Trophoblast cell (in vitro differentiated cells and primary cell): ENCODE results near the gene LRRC17.

ENCODE experiments used
- DNase-seq, 2 donors: peaks; one replicate each; pipeline ENCODE4 v3.0.0-alpha.2; 2016
- H2AFZ ChIP-seq: 2 replicates; pipeline ENCODE4 v1.6.1; 2013; ENCODE audit warnings: low read length, moderate library complexity, mild to moderate bottlenecking; ENCODE audit not compliant: insufficient read depth, poor library complexity
- H2AK5ac ChIP-seq: 2 replicates; pipeline ENCODE4 v1.6.1; 2013; ENCODE audit warnings: mild to moderate bottlenecking, low read length
- H2BK120ac ChIP-seq: 2 replicates; pipeline ENCODE4 v1.6.1; 2013; ENCODE audit warnings: low read length, mild to moderate bottlenecking, moderate library complexity; ENCODE audit not compliant: insufficient read depth, poor library complexity
- H2BK12ac ChIP-seq: 2 replicates; pipeline ENCODE4 v1.6.1; 2013; ENCODE audit warnings: mild to moderate bottlenecking, low read length, moderate library complexity
- H2BK5ac ChIP-seq: 2 replicates; pipeline ENCODE4 v1.6.1; 2013; ENCODE audit warnings: low read length, low read depth, moderate library complexity, mild to moderate bottlenecking; ENCODE audit not compliant: poor library complexity
- H3K14ac ChIP-seq: 2 replicates; pipeline ENCODE4 v1.6.1; 2013; ENCODE audit warnings: mild to moderate bottlenecking, low read length
- H3K18ac ChIP-seq: 2 replicates; pipeline ENCODE4 v1.6.1; 2013; ENCODE audit warnings: mild to moderate bottlenecking, low read length
- H3K23ac ChIP-seq: 2 replicates; pipeline ENCODE4 v1.6.1; 2013; ENCODE audit warnings: low read length
- H3K27ac ChIP-seq: 2 replicates; pipeline ENCODE4 v1.5.1; 2013; ENCODE audit warnings: low read depth, mild to moderate bottlenecking, inconsistent platforms, low read length, moderate library complexity
- H3K27me3 ChIP-seq: 2 replicates; pipeline ENCODE4 v1.6.1; 2013; ENCODE audit warnings: inconsistent platforms, mild to moderate bottlenecking, low read length, moderate library complexity; ENCODE audit not compliant: insufficient read depth
- H3K36me3 ChIP-seq, 2 experiments: 1 replicate in 1 of 2; 2 replicates in 1 of 2; pipeline ENCODE4 v1.6.1; 2013; ENCODE audit warnings: low read length in 2 of 2, mild to moderate bottlenecking in 2 of 2, moderate library complexity in 1 of 2; ENCODE audit not compliant: insufficient read depth in 2 of 2, control insufficient read depth in 1 of 2
- H3K4ac ChIP-seq: 2 replicates; pipeline ENCODE4 v1.6.1; 2013; ENCODE audit warnings: low read depth, mild to moderate bottlenecking, low read length, moderate library complexity
- H3K4me1 ChIP-seq, 2 experiments: 1 replicate in 1 of 2; 2 replicates in 1 of 2; pipeline ENCODE4 v1.6.1; 2013; ENCODE audit warnings: low read length in 2 of 2, mild to moderate bottlenecking in 2 of 2, moderate library complexity in 1 of 2; ENCODE audit not compliant: insufficient read depth in 2 of 2, control insufficient read depth in 1 of 2
- H3K4me2 ChIP-seq: 2 replicates; pipeline ENCODE4 v1.6.1; 2013; ENCODE audit warnings: inconsistent platforms, mild to moderate bottlenecking, low read length, moderate library complexity
- H3K4me3 ChIP-seq: 2 replicates; pipeline ENCODE4 v1.5.1; 2013; ENCODE audit warnings: mild to moderate bottlenecking, low read depth, low read length, inconsistent platforms
- H3K79me1 ChIP-seq: one replicate; pipeline ENCODE4 v1.6.1; 2013; ENCODE audit warnings: low read length
- H3K79me2 ChIP-seq: 2 replicates; pipeline ENCODE4 v1.6.1; 2013; ENCODE audit warnings: low read length, mild to moderate bottlenecking; ENCODE audit not compliant: control insufficient read depth, insufficient read depth, poor library complexity
- H3K9ac ChIP-seq: 2 replicates; pipeline ENCODE4 v1.6.1; 2013; ENCODE audit warnings: mild to moderate bottlenecking, low read length
- H3K9me3 ChIP-seq: 2 replicates; pipeline ENCODE4 v1.6.1; 2013; ENCODE audit warnings: low read depth, mild to moderate bottlenecking, control low read depth, inconsistent platforms, low read length; ENCODE audit not compliant: insufficient read depth
- H4K12ac ChIP-seq: 2 replicates; pipeline ENCODE4 v1.6.1; 2013; ENCODE audit warnings: low read depth, mild to moderate bottlenecking, low read length, moderate library complexity
- H4K8ac ChIP-seq: 2 replicates; pipeline ENCODE4 v1.6.1; 2013; ENCODE audit warnings: low read depth, mild to moderate bottlenecking, low read length, moderate library complexity
- H4K91ac ChIP-seq: one replicate; pipeline ENCODE4 v1.6.1; 2013; ENCODE audit warnings: low read depth, mild to moderate bottlenecking, low read length, moderate library complexity
- WGBS: extraction: QIAGEN DNeasy Blood & Tissue Kit; methylation state at CpG from one replicate; pipeline ENCODE4 v1.1.7; 2013; ENCODE audit warnings: missing lambda C conversion rate; ENCODE audit not compliant: insufficient read length, insufficient coverage; ENCODE audit errors: extremely low coverage; 5-methylcytosine and 5-hydroxymethylcytosine counted together

LRRC17 gene

DNA sequence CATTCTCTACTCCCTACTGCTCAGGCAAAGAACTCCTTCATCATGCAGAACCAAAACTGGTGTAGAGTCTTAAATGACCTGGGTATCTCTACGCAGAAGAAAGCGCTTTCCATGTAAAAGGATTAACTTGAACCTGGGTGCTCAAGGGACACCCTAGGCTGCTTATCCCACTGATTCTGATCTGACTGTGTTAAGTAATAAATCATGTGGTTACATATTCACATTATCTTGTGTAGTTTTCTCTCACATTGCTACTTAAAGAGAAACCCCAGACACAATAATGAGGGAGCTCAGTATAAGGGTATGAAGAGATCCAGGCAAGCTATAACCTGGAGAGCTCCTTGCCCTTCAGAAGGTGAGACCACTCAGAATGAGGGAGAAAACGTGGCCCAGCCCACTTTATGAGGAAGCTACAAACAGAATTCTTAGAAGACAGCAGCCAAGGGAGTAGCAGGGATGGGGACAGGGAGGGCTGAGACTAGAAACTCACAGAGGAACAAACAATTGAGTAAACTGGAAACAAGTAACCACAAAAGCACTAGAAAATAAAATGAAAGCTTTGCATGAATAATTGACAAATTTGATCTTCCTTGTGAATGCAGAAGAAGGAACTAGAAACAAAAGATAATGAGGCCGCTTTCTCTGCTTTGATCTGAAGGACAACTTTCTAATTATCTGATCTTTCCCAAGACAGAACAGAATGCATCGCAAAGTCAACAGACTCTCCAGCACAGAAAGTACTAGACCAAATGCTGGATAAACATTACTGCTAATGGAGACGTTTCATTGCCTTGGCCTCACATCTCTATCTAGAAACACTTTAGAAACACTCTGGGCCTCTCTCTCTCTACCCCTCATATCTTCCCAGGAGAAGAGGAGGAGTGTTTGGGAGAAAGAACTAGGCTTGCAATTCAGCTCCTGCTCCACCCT, 76.1 kb downstream of the LRRC17 start:
- Histone ChIP-seq H3K79me2 (no peaks in the 10 kb centered on the region), H3K9ac (no peak overlapping the region), H3K4me3 (no peak overlapping the region), H3K4me1 (peaks cover 12 to 13% of the 10 kb centered on the region in 2 experiments), H2AFZ (no peak overlapping the region), H2BK12ac (no peak overlapping the region), H3K36me3 (no peaks in the 10 kb centered on the region), H3K27ac (no peak overlapping the region), H3K14ac (no peak overlapping the region), H3K27me3 (no peaks in the 10 kb centered on the region), H2AK5ac (no peak overlapping the region), H3K4me2 (no peak overlapping the region), H2BK5ac (no peak overlapping the region), H3K79me1 (no peaks in the 10 kb centered on the region), H4K91ac (no peak overlapping the region), H3K4ac (no peak overlapping the region), H4K8ac (no peak overlapping the region), H3K18ac (no peak overlapping the region), H3K9me3 (peaks cover 1% of the 10 kb centered on the region), H3K23ac (no peak overlapping the region), H2BK120ac (no peak overlapping the region), H4K12ac (no peak overlapping the region)
- DNase-seq: no peak
- WGBS: no CpG with 5 or more reads among the region's 6 CpGs

DNA sequence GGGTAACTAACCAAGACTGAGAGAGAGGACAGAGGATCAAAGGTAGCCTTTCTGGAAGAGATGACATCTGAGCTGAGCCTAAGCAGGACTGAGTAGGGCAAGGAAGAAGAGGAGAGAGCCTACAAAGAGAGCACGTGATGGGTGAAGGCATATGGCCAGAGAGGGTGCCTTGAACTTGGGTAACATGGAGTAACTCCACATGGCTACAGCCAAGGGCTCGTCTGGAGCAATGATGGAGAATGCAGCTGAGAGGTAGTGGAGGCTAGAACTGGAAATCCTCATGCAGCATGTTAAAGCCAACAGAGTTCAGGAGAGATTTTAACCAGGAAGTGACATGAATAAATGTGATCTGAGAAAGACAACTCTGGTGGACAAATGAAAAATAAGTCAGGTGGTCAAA, 77.8 kb downstream of the LRRC17 start:
- no peak for DNase-seq
- no peak overlapping the region for H4K12ac ChIP-seq
- no peaks in the 10 kb centered on the region for H3K27me3 ChIP-seq
- H4K91ac ChIP-seq: no peak overlapping the region
- H3K79me1 ChIP-seq: no peaks in the 10 kb centered on the region
- H4K8ac ChIP-seq: no peak overlapping the region
- H2AFZ ChIP-seq: no peak overlapping the region
- H3K9ac ChIP-seq: no peak overlapping the region
- no CpG with 5 or more reads among the region's 2 CpGs for WGBS
- H2BK120ac ChIP-seq: no peak overlapping the region
- no peaks in the 10 kb centered on the region for H3K36me3 ChIP-seq
- H3K14ac ChIP-seq: no peak overlapping the region
- H3K4ac ChIP-seq: no peak overlapping the region
- no peak overlapping the region for H2BK5ac ChIP-seq
- no peak overlapping the region for H2BK12ac ChIP-seq
- no peak overlapping the region for H2AK5ac ChIP-seq
- H3K4me2 ChIP-seq: no peak overlapping the region
- no peak overlapping the region for H3K23ac ChIP-seq
- no peak overlapping the region for H3K27ac ChIP-seq
- peaks cover 8 to 10% of the 10 kb centered on the region in 2 experiments for H3K4me1 ChIP-seq
- H3K9me3 ChIP-seq: peaks cover 1% of the 10 kb centered on the region
- no peak overlapping the region for H3K4me3 ChIP-seq
- no peaks in the 10 kb centered on the region for H3K79me2 ChIP-seq
- H3K18ac ChIP-seq: no peak overlapping the region

GRCh38 chr7:102991077-102991539, 78.3 kb downstream of the LRRC17 start:
- no peaks in the 10 kb centered on the region for H3K79me1 ChIP-seq
- no peak overlapping the region for H2BK12ac ChIP-seq
- no peaks in the 10 kb centered on the region for H3K36me3 ChIP-seq
- H2BK120ac ChIP-seq: no peak overlapping the region
- no peak overlapping the region for H4K8ac ChIP-seq
- H3K23ac ChIP-seq: no peak overlapping the region
- H3K4me2 ChIP-seq: no peak overlapping the region
- H3K14ac ChIP-seq: no peak overlapping the region
- no peak overlapping the region for H3K18ac ChIP-seq
- H3K79me2 ChIP-seq: no peaks in the 10 kb centered on the region
- no peak overlapping the region for H3K9ac ChIP-seq
- no peak overlapping the region for H4K91ac ChIP-seq
- no peak overlapping the region for H2AFZ ChIP-seq
- no peak overlapping the region for H2BK5ac ChIP-seq
- no peak overlapping the region for H3K27ac ChIP-seq
- H2AK5ac ChIP-seq: no peak overlapping the region
- no peak for DNase-seq
- H4K12ac ChIP-seq: no peak overlapping the region
- H3K9me3 ChIP-seq: peaks cover 1% of the 10 kb centered on the region
- H3K4me1 ChIP-seq: peaks cover 8 to 10% of the 10 kb centered on the region in 2 experiments
- H3K4me3 ChIP-seq: no peak overlapping the region
- H3K4ac ChIP-seq: no peak overlapping the region
- no peaks in the 10 kb centered on the region for H3K27me3 ChIP-seq

DNA sequence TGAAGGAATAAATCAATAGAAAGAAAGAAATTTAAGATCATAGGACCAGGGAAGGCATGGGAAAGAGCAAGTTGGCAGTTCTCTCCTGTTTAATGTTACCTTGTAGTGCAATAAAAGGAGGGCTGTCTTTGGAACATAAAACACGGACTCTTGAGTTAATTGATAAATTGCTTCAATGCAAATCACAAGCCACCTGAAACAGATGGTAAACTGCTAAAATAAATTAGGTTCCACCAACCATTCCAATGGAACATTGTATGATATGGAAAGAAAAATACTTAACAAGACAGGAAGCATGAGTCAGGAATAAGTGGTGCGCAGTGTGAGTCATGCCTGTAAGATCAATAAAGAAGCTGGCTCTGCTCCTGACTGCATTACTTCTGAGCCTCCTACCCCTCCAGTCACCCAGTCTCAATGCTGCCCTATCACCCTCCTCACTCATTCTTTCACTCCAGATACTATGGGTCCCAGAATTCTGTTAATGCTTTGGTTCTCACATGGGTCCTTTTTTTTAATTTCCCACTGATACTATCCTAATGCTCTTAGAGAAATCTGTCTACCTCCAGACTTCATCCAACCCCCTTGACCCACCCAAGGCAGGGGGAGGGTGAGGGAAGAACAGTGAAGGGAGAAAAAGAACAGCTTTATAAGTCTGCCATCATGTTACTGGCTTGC, 78.9 kb downstream of the LRRC17 start:
- Histone ChIP-seq H3K79me1 (no peaks in the 10 kb centered on the region), H2BK5ac (no peak overlapping the region), H3K4me3 (no peak overlapping the region), H2BK120ac (no peak overlapping the region), H3K4me2 (no peak overlapping the region), H3K18ac (no peak overlapping the region), H2AFZ (no peak overlapping the region), H3K23ac (no peak overlapping the region), H3K27ac (no peak overlapping the region), H3K36me3 (no peaks in the 10 kb centered on the region), H3K9me3 (no peaks in the 10 kb centered on the region), H4K8ac (no peak overlapping the region), H4K12ac (no peak overlapping the region), H2AK5ac (no peak overlapping the region), H4K91ac (no peak overlapping the region), H3K4me1 (peaks cover 8 to 10% of the 10 kb centered on the region in 2 experiments), H3K27me3 (no peaks in the 10 kb centered on the region), H3K14ac (no peak overlapping the region), H3K4ac (no peak overlapping the region), H3K9ac (no peak overlapping the region), H2BK12ac (no peak overlapping the region), H3K79me2 (no peaks in the 10 kb centered on the region)
- no CpG with 5 or more reads among the region's 2 CpGs for WGBS
- peak in 1 of 2 donors; percentile 69 for DNase-seq
